AG04450 (cell line): ENCODE results near the gene EI24. TPM values are rescaled to one million over a fixed set of nuclear protein-coding genes. Genes with fewer than 3 reads are reported as not detected.
A peak's percentile ranks its signal among the peaks of the same experiment; 100 is the strongest.
"Not testable (repeated sequence)": the region's sequence is repeated elsewhere in the genome, so short reads cannot be mapped to it uniquely, and the experiment has no call there.

Experiments used
- CTCF ChIA-PET: fragments of 300-600, 350-600 bp; formaldehyde crosslinking; extraction: SDS; loops from one replicate; lab custom pipeline; 2022; ENCODE audit warnings: antibody characterized with exemption, inconsistent platforms; lab: Charles Lee
- POLR2A ChIA-PET: fragments of 350-600 bp; formaldehyde crosslinking; extraction: SDS; loops from one replicate; lab custom pipeline; 2021; ENCODE audit warnings: antibody characterized with exemption, inconsistent platforms; lab: Yijun Ruan, JAX
- DNase-seq: peaks from one replicate; pipeline ENCODE4 v3.0.0-alpha.2; 2011; ENCODE audit warnings: low read depth, low spot score
- H3K27ac ChIP-seq: one replicate; pipeline ENCODE4 v1.5.1; 2012; ENCODE audit warnings: low read depth, low read length, control low read depth
- H3K27me3 ChIP-seq: one replicate; pipeline ENCODE4 v1.6.0; 2012; ENCODE audit warnings: low read length; ENCODE audit not compliant: control insufficient read depth, insufficient read depth
- H3K4me3 ChIP-seq: 2 replicates; pipeline ENCODE4 v1.5.1; 2011; ENCODE audit warnings: mild to moderate bottlenecking, low read depth, low read length, control low read depth
- H3K9me3 ChIP-seq: 2 replicates; pipeline ENCODE4 v1.5.1; 2012; ENCODE audit warnings: low read length; ENCODE audit not compliant: control insufficient read depth, insufficient read depth
- polyA plus RNA-seq: library from polyadenylated mRNA; depleted of rRNA; stranded (reverse); fragments of >200 nt; gene quantifications from 2 replicates; pipeline ENCODE4 v1.2.3, GENCODE V29; 2011
- TF ChIP-seq, protein P1 (sequence below): IDR thresholded peaks from 2 replicates; pipeline ENCODE4 v1.5.1; 2011; ENCODE audit warnings: low read depth, low read length, control low read depth, inconsistent platforms

The EI24 gene
- polyA plus RNA-seq, 1 experiment: 150 TPM

DNA sequence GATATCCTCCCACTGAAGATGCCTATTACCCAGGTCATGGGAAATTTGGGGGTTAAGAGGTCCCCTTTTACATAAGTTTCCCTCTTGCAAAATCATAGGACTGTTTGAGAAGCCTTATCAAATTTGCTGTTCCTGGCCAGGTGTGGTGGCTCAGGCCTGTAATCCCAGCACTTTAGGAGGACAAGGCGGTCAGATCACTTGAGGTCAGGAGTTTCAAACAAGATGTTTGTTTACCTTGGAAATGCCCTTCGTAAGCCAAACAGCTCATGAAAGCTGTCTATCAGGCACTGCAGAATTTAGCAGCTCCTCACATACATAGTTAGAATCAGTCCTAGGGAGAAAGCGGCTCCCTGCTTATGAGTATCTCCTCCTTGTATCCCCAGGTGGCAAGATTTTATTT, 4.9 kb upstream of the EI24 start:
- ChIA-PET POLR2A (no interaction called here), CTCF (no interaction called here)

DNA sequence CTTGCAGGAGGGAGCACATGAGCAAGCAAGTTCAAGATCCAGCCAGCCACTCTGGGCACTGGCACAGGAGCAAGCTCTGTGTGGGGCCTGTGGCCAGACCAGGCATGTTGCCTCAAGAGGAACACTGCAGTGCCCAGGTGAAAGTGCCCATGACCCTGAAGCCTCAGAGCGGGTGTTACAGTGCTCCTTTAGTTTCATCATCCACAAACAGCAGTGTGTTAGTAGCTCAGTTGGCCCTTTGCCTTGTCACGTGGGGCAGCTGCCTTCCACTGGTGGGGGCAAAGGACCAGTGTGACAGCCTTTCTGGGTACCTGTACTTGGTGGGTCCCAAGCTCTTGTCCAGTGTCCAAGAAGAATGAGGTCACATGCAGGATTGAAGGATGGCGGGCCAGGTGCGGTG, 3.0 kb upstream of the EI24 start:
- ChIA-PET CTCF (interaction anchor here (1.5 kb wide), 1 partner anchor 55 kb away, joined by 3 read pairs; no protein-coding TSS in a partner anchor), POLR2A (no interaction called here)
- TF ChIP-seq, protein P1, sequence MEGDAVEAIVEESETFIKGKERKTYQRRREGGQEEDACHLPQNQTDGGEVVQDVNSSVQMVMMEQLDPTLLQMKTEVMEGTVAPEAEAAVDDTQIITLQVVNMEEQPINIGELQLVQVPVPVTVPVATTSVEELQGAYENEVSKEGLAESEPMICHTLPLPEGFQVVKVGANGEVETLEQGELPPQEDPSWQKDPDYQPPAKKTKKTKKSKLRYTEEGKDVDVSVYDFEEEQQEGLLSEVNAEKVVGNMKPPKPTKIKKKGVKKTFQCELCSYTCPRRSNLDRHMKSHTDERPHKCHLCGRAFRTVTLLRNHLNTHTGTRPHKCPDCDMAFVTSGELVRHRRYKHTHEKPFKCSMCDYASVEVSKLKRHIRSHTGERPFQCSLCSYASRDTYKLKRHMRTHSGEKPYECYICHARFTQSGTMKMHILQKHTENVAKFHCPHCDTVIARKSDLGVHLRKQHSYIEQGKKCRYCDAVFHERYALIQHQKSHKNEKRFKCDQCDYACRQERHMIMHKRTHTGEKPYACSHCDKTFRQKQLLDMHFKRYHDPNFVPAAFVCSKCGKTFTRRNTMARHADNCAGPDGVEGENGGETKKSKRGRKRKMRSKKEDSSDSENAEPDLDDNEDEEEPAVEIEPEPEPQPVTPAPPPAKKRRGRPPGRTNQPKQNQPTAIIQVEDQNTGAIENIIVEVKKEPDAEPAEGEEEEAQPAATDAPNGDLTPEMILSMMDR: no peak
- no peak for DNase-seq
- no peaks in the 10 kb centered on the region for H3K9me3 ChIP-seq
- H3K4me3 ChIP-seq: no peak overlapping the region
- H3K27me3 ChIP-seq: peaks cover 3% of the 10 kb centered on the region
- H3K27ac ChIP-seq: no peak overlapping the region

More for the DNA sequence above, 4.9 kb upstream of the EI24 start:
- TF ChIP-seq, protein P1: no peak
- H3K4me3 ChIP-seq: no peak overlapping the region
- H3K27me3 ChIP-seq: peaks cover 3% of the 10 kb centered on the region
- H3K9me3 ChIP-seq: no peaks in the 10 kb centered on the region
- H3K27ac ChIP-seq: no peak overlapping the region
- DNase-seq: no peak

DNA sequence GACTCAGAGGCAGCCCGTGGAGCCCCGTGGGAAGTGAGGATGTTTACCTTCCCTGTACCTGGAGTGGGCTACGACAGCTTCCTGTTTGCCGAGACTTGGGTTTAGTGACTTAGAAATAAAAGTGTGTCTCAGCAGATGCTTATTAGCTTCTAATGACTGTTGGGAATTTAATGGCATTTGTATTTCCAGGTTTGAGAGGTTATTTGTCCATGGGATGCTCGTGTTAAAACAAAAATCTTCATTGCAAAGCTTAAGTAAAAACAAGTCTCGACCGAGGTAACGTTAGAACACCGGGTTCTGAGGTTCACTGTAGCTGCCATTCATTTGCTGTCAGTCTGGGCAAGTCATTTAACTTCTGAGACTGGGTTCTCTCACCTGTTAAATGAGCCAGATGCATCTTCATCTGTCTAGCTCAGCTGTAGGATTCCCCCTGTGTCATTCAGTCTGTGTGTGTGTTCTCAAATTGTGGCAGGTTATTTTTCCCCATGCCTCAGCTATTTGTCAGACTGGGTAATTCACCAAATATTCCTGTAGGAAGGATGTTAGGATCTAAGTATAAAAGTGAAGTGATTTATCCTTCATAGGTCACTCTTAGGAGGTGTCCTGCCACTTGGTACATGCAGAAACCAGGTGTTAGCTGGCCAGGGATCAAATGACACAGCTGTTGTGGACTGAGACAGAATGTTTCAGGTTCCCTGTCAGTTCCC, 791 bp downstream of the EI24 start:
- no peak for DNase-seq
- TF ChIP-seq, protein P1: no peak
- Histone ChIP-seq H3K27ac (peak overlapping the region; percentile 31), H3K4me3 (peak overlapping the region; percentile 96), H3K9me3 (no peaks in the 10 kb centered on the region), H3K27me3 (no peaks in the 10 kb centered on the region)
- POLR2A ChIA-PET: interaction anchor here (0.5 to 1.9 kb wide), 5 partner anchors 22 to 134 kb away, joined by 3 to 14 read pairs (median 5); partner anchors contain the start of genes FEZ1 and STT3A
- CTCF ChIA-PET: interaction anchor here (0.7 to 1.0 kb wide), 4 partner anchors 13 to 118 kb away, joined by 3 to 5 read pairs (median 4); no protein-coding TSS in a partner anchor

DNA sequence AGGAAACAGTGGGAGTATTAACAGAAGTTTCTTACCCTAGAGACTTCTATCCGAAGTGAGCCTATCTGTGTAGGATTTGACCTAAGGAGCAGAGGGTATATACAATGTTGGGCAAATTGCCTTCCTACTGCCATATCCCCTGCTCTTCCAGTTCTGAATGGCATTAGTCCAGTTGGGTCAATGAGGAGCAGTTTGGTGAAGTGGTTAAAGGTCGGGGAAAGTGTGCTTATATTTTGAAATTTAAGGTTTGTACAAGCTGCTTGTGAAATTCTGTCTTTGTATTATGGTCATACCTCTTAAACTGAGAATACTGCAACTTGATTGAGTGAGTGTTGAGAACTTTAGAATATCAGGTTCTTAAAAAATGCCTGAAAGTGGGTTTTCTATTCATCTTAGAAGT, 1.7 kb downstream of the EI24 start:
- ChIA-PET CTCF (no interaction called here), POLR2A (no interaction called here)
- Histone ChIP-seq H3K9me3 (no peaks in the 10 kb centered on the region), H3K27me3 (no peaks in the 10 kb centered on the region), H3K4me3 (no peak overlapping the region; the same call in 1 of the 2 replicates), H3K27ac (no peak overlapping the region)
- TF ChIP-seq, protein P1: no peak
- DNase-seq: no peak

DNA sequence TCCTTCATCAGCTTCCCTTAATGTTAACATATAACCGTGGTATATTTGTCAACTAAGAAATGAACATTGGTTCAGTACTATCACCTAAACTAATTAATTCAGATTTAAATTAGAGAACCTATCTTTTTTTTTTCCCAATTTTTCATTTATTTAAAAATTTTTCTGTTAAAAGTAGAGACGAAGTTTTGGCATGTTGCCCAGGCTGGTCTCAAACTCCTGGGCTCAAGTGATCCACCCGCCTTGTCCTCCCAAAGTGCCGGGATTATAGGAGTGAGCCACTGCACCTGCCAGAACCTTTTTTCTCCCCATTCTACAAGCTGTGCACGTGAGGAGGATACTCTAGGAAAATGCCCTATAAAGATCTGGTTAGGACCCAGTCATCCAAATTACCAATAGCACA, 3.6 kb downstream of the EI24 start:
- Histone ChIP-seq H3K4me3 (no peak overlapping the region), H3K9me3 (no peaks in the 10 kb centered on the region), H3K27me3 (no peaks in the 10 kb centered on the region), H3K27ac (no peak overlapping the region)
- no peak for DNase-seq
- TF ChIP-seq, protein P1: no peak
- ChIA-PET CTCF (interaction anchor here (0.6 kb wide), 1 partner anchor 759 kb away, joined by 6 read pairs; no protein-coding TSS in a partner anchor), POLR2A (interaction anchor here (0.7 kb wide), 1 partner anchor 112 kb away, joined by 6 read pairs; no protein-coding TSS in a partner anchor)

DNA sequence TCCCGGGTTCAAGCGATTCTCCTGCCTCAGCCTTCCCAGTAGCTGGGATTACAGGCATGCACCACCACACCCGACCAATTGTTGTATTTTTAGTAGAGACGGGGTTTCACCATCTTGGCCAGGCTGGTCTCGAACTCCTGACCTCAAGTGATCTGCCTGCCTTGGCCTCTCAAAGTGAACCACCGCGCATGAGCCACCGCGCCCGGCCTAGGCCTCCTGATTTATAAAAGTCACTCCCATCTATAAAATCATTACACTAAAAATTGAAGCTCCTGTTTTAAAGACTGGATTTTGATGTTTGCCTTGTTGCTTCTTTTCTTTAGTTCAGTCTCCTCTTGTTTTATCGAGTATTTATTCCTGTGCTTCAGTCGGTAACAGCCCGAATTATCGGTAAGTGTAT, 7.9 kb downstream of the EI24 start:
- POLR2A ChIA-PET: not testable (repeated sequence)

More for the DNA sequence above, 7.9 kb downstream of the EI24 start:
- DNase-seq, CTCF ChIA-PET, H3K27me3 ChIP-seq, H3K4me3 ChIP-seq, H3K27ac ChIP-seq, H3K9me3 ChIP-seq: not testable (repeated sequence)
